Measurements from ENCODE around the gene SLC4A1AP.
A peak's percentile ranks its signal among the peaks of the same experiment; 100 is the strongest.

Gene SLC4A1AP

GRCh38 chr2:27723372-27724144, 59.9 kb downstream of the SLC4A1AP start:
- no peak for DNase-seq

- DNase-seq = no peak
Measured at GRCh38 chr2:27724191-27724590, 60.5 kb downstream of the SLC4A1AP start.

- DNase-seq = no peak
Measured at GRCh38 chr2:27724905-27725701, 61.4 kb downstream of the SLC4A1AP start.

GRCh38 chr2:27727257-27727656, 63.6 kb downstream of the SLC4A1AP start:
- no peak for DNase-seq

- no peak for DNase-seq
Measured at GRCh38 chr2:27728081-27728858, 64.6 kb downstream of the SLC4A1AP start.

GRCh38 chr2:27729198-27729597, 65.5 kb downstream of the SLC4A1AP start:
- no peak for DNase-seq

- DNase-seq = no peak
Measured at GRCh38 chr2:27729614-27730013, 65.9 kb downstream of the SLC4A1AP start.

GRCh38 chr2:27730261-27730662, 66.6 kb downstream of the SLC4A1AP start:
- no peak for DNase-seq

GRCh38 chr2:27730980-27731691, 67.4 kb downstream of the SLC4A1AP start:
- no peak for DNase-seq

- DNase-seq = no peak
Measured at GRCh38 chr2:27734305-27734704, 70.6 kb downstream of the SLC4A1AP start.

- DNase-seq = peak; percentile 43
Measured at GRCh38 chr2:27735263-27735904, 71.7 kb downstream of the SLC4A1AP start.

- no peak for DNase-seq
Measured at GRCh38 chr2:27736031-27736889, 72.6 kb downstream of the SLC4A1AP start.

- no peak for DNase-seq
Measured at GRCh38 chr2:27736890-27737204, 73.2 kb downstream of the SLC4A1AP start.

GRCh38 chr2:27737676-27738348, 74.1 kb downstream of the SLC4A1AP start:
- no peak for DNase-seq

- no peak for DNase-seq
Measured at GRCh38 chr2:27738349-27739057, 74.8 kb downstream of the SLC4A1AP start.

GRCh38 chr2:27739058-27739373, 75.3 kb downstream of the SLC4A1AP start:
- no peak for DNase-seq

GRCh38 chr2:27741673-27742072, 78.0 kb downstream of the SLC4A1AP start:
- DNase-seq = no peak

- DNase-seq = no peak
Measured at GRCh38 chr2:27742571-27742970, 78.9 kb downstream of the SLC4A1AP start.
